ENCODE measurements around the gene CASP5.
"Not testable (repeated sequence)": the region's sequence is repeated elsewhere in the genome, so short reads cannot be mapped to it uniquely, and the experiment has no call there.

CASP5 gene

DNA sequence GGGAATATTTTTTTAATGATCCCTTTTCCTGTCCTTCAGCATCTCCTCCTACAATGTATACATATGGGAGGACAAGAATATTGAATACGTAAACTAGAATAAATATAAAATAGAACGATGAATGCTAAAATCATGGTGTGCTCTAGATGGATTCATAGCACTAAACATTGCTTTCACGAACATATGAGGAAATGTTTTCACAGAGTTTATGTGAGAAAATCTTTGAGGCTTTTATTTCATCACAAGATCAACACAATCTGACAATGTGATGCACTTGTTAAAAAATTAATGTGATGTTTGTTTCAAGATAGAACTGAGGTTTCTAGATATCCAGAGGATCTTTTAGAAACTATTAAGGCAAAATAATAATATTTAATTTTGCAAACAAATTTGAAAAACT is 19.2 kb upstream of the CASP5 start:
- Histone ChIP-seq H3K4me1 (ENCODE audit: insufficient read depth, low read length, severe bottlenecking) (no peaks in the 10 kb centered on the region), H4K20me1 (ENCODE audit: insufficient read depth, low read length) (no peaks in the 10 kb centered on the region), H3K27me3 (ENCODE audit: insufficient read depth, low read length) (no peaks in the 10 kb centered on the region), H3K9ac (ENCODE audit: low read length) (no peak overlapping the region), H3K36me3 (ENCODE audit: insufficient read depth, low read length) (no peaks in the 10 kb centered on the region), H3F3A (ENCODE audit: insufficient read depth, low read length) (no peaks in the 10 kb centered on the region), H3K9me2 (ENCODE audit: low read depth, low read length) (no peaks in the 10 kb centered on the region), H3K9me3 (ENCODE audit: low read length) (no peaks in the 10 kb centered on the region), H2AFZ (ENCODE audit: low read length) (no peak overlapping the region), H3K79me2 (ENCODE audit: insufficient read depth, low read length) (no peaks in the 10 kb centered on the region), H3K4me2 (ENCODE audit: low read length) (no peak overlapping the region), H3K27ac (ENCODE audit: low read depth, low read length, poor library complexity, severe bottlenecking) (no peak overlapping the region), H3K4me3 (ENCODE audit: low read depth, low read length, poor library complexity, severe bottlenecking) (no peak overlapping the region)
- TF ChIP-seq CTCF (IDR thresholded peaks at IDR 0.05; ENCODE audit: low read length) (no peak), EZH2 (IDR thresholded peaks at IDR 0.05; ENCODE audit: borderline replicate concordance, low read length) (no peak)

- H3K4me2 ChIP-seq (ENCODE audit: low read length), result no peak overlapping the region
- H4K20me1 ChIP-seq (ENCODE audit: insufficient read depth, low read length), result no peaks in the 10 kb centered on the region
- TF ChIP-seq EZH2 (IDR thresholded peaks at IDR 0.05; ENCODE audit: borderline replicate concordance, low read length) (no peak), CTCF (IDR thresholded peaks at IDR 0.05; ENCODE audit: low read length) (no peak)
- no peaks in the 10 kb centered on the region for H3F3A ChIP-seq (ENCODE audit: insufficient read depth, low read length)
- H3K9me3 ChIP-seq (ENCODE audit: low read length), result no peaks in the 10 kb centered on the region
- no peaks in the 10 kb centered on the region for H3K36me3 ChIP-seq (ENCODE audit: insufficient read depth, low read length)
- no peak overlapping the region for H3K9ac ChIP-seq (ENCODE audit: low read length)
- H3K27me3 ChIP-seq (ENCODE audit: insufficient read depth, low read length), result no peaks in the 10 kb centered on the region
- no peaks in the 10 kb centered on the region for H3K4me1 ChIP-seq (ENCODE audit: insufficient read depth, low read length, severe bottlenecking)
- H3K4me3 ChIP-seq (ENCODE audit: low read depth, low read length, poor library complexity, severe bottlenecking), result no peak overlapping the region
- no peaks in the 10 kb centered on the region for H3K79me2 ChIP-seq (ENCODE audit: insufficient read depth, low read length)
- H2AFZ ChIP-seq (ENCODE audit: low read length), result no peak overlapping the region
- H3K9me2 ChIP-seq (ENCODE audit: low read depth, low read length), result no peaks in the 10 kb centered on the region
- H3K27ac ChIP-seq (ENCODE audit: low read depth, low read length, poor library complexity, severe bottlenecking), result no peak overlapping the region
Measured at GRCh38 chr11:105040703-105041102, 17.7 kb upstream of the CASP5 start.

DNA sequence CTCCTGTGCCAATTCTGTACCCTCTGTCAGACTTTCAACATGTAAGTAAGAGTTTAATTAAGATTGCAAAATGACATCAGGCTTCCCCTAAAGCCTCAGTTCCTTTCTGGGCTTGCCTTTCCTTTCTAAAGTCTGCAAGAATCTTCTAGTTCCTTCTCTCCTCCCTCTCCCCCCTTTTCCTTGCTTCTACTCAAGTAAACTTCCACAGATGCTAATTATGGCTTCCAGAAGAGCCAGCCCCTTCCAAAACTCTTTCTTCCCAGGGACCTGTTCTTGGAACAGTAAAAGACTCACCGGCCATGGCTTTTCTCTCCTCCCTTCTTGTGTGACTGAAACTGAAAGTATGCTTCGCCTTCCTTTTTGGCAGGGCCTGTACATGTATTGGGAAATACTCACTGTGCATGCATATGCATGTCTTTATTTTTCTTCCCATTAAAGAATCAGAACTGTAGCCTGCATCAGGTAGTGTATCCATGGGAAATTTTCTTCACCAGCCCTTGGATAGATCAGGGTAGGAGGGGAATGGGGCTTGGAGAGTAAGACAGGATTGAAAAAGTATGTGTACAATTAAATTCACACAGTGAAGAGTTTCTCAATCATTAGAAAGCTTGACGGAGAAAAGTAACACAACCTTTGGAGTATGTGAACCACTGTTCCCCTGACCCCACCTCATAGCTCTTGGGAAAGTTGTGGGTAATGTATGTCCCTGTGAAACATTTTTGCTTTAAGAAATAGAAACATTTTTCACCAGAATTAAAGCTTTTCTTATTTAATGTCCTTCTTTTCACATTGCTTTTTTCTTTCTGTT is 12.0 kb upstream of the CASP5 start, which contains the start of gene CASP1:
Gene CASP1 (minus strand): TSS at position 332 of the 808 bp plus-strand sequence. CDS start 31 bp downstream, at position 301.
- Histone ChIP-seq H3K4me1 (ENCODE audit: insufficient read depth, low read length, severe bottlenecking) (no peaks in the 10 kb centered on the region), H3K27me3 (ENCODE audit: insufficient read depth, low read length) (no peaks in the 10 kb centered on the region), H3K36me3 (ENCODE audit: insufficient read depth, low read length) (no peaks in the 10 kb centered on the region), H3K27ac (ENCODE audit: low read depth, low read length, poor library complexity, severe bottlenecking) (no peak within 1 kb of the TSS), H3K9me3 (ENCODE audit: low read length) (no peaks in the 10 kb centered on the region), H3K4me3 (ENCODE audit: low read depth, low read length, poor library complexity, severe bottlenecking) (no peak within 1 kb of the TSS), H3K4me2 (ENCODE audit: low read length) (no peak within 1 kb of the TSS), H3K9ac (ENCODE audit: low read length) (no peak within 1 kb of the TSS), H3K9me2 (ENCODE audit: low read depth, low read length) (no peaks in the 10 kb centered on the region), H4K20me1 (ENCODE audit: insufficient read depth, low read length) (no peaks in the 10 kb centered on the region), H3F3A (ENCODE audit: insufficient read depth, low read length) (no peaks in the 10 kb centered on the region), H3K79me2 (ENCODE audit: insufficient read depth, low read length) (no peaks in the 10 kb centered on the region), H2AFZ (ENCODE audit: low read length) (no peak within 1 kb of the TSS)
- TF ChIP-seq EZH2 (IDR thresholded peaks at IDR 0.05; ENCODE audit: borderline replicate concordance, low read length) (no peak), CTCF (IDR thresholded peaks at IDR 0.05; ENCODE audit: low read length) (no peak)

- H3K79me2 ChIP-seq (ENCODE audit: insufficient read depth, low read length); H3K9me2 ChIP-seq (ENCODE audit: low read depth, low read length); H3F3A ChIP-seq (ENCODE audit: insufficient read depth, low read length); H3K9me3 ChIP-seq (ENCODE audit: low read length); H2AFZ ChIP-seq (ENCODE audit: low read length); H3K4me2 ChIP-seq (ENCODE audit: low read length); H3K4me1 ChIP-seq (ENCODE audit: insufficient read depth, low read length, severe bottlenecking); H3K36me3 ChIP-seq (ENCODE audit: insufficient read depth, low read length); H3K9ac ChIP-seq (ENCODE audit: low read length); H3K27me3 ChIP-seq (ENCODE audit: insufficient read depth, low read length); H3K4me3 ChIP-seq (ENCODE audit: low read depth, low read length, poor library complexity, severe bottlenecking); H4K20me1 ChIP-seq (ENCODE audit: insufficient read depth, low read length); H3K27ac ChIP-seq (ENCODE audit: low read depth, low read length, poor library complexity, severe bottlenecking): not testable (repeated sequence)
Measured at GRCh38 chr11:105034388-105034787, 11.4 kb upstream of the CASP5 start.
